ENCODE data around the gene FKBP9. TPM values are rescaled to one million over a fixed set of nuclear protein-coding genes. Genes with fewer than 3 reads are reported as not detected.
A peak's percentile ranks its signal among the peaks of the same experiment; 100 is the strongest.
"Not testable (repeated sequence)": the region's sequence is repeated elsewhere in the genome, so short reads cannot be mapped to it uniquely, and the experiment has no call there.

Gene FKBP9
- total and polyA plus RNA-seq, 2 of the 4 experiments (the other 2 are of a cell fraction): 126 to 191 TPM

DNA sequence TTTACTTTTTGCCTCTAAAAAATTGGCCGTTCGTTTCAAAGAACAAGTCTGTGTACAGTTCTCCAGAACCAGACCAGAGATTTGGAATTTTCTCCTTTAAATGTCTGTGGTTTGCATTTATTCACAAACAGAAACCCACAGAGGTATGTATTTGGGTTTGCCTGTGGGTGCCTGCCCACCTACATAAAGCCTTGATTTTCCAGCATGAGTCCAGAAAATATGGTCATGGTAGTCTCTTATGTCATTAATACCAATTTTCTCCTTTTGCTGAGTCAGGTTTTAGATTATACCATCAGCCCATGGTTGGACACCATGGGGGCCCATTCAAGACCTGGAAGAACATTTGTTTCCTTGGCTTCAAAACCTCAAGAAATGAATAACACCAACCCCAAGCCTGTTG lies 22.7 kb downstream of the FKBP9 start:
- H2AFZ ChIP-seq (replicated peaks; ENCODE audit: low read length, poor library complexity); ATAC-seq (ENCODE audit: low read depth); H3K79me1 ChIP-seq (ENCODE audit: low read depth in 1 of 2, low read length in 2 of 2); POLR2A ChIA-PET (ENCODE audit: unreplicated experiment); H4K5ac ChIP-seq (ENCODE audit: low read depth, low read length); H3K4ac ChIP-seq (ENCODE audit: low read depth, low read length); H3K4me1 ChIP-seq (ENCODE audit: control insufficient read depth, insufficient read depth, low read length); H3K18ac ChIP-seq (ENCODE audit: low read depth, low read length); H3K27ac ChIP-seq (ENCODE audit: insufficient read depth, low read length); intact Hi-C loops (cut with micrococcal nuclease); H4K8ac ChIP-seq (ENCODE audit: low read depth in 2 of 2, low read length in 2 of 2); CTCF ChIA-PET; H4K91ac ChIP-seq (ENCODE audit: insufficient read depth, low read depth, low read length); H2BK5ac ChIP-seq (ENCODE audit: low read depth, low read length, poor library complexity, severe bottlenecking); H3K9ac ChIP-seq (ENCODE audit: low read depth, low read length); H3K23ac ChIP-seq (ENCODE audit: low read depth, low read length); H3K27me3 ChIP-seq (ENCODE audit: control insufficient read depth, insufficient read depth, low read length); H2BK20ac ChIP-seq (ENCODE audit: low read depth, low read length); DNase-seq; H4K20me1 ChIP-seq (ENCODE audit: insufficient read depth, low read length); H3K9me1 ChIP-seq (ENCODE audit: insufficient read depth, low read length); H3K4me3 ChIP-seq (ENCODE audit: insufficient read depth, low read depth, low read length); dilution Hi-C loops (cut with HindIII; ENCODE audit: low sequenced_read_pairs, unreplicated experiment); in situ Hi-C loops (cut with MboI; ENCODE audit: low sequenced_read_pairs); H2AK9ac ChIP-seq (replicated peaks; ENCODE audit: low read depth, low read length, poor library complexity); H3K4me2 ChIP-seq (ENCODE audit: low read depth, low read length); H3K56ac ChIP-seq (ENCODE audit: extremely low read depth, insufficient read depth, low read length); H3K9me3 ChIP-seq (ENCODE audit: control insufficient read depth, insufficient read depth, low read length); H2AK5ac ChIP-seq (ENCODE audit: low read depth, low read length); H2BK15ac ChIP-seq (ENCODE audit: low read depth, low read length); BruUV-seq (replicated peaks); H3K14ac ChIP-seq (replicated peaks; ENCODE audit: low read depth, low read length): not testable (repeated sequence)
- WGBS, 2 experiments (ENCODE audit: extremely low coverage in 2 of 2, insufficient read length in 1 of 2): no CpG with 5 or more reads among the region's 2 CpGs
- H2BK120ac ChIP-seq (ENCODE audit: low read depth, low read length): peak overlapping the region; percentile 40; the same call in 1 of the 2 replicates
- H3K36me3 ChIP-seq (ENCODE audit: control insufficient read depth, insufficient read depth, low read length): peaks cover 16% of the 10 kb centered on the region
- TF ChIP-seq MAFK (IDR thresholded peaks at IDR 0.05; ENCODE audit: low read depth, low read length): 0 out of 2 replicates have a peak, but pooled peaks have one; percentile 7

- H3K9me3 ChIP-seq (ENCODE audit: control insufficient read depth, insufficient read depth, low read length); H3K4me2 ChIP-seq (ENCODE audit: low read depth, low read length); H4K8ac ChIP-seq (ENCODE audit: low read depth in 2 of 2, low read length in 2 of 2); H3K9ac ChIP-seq (ENCODE audit: low read depth, low read length); ATAC-seq (ENCODE audit: low read depth); DNase-seq; CTCF ChIA-PET; intact Hi-C loops (cut with micrococcal nuclease); POLR2A ChIA-PET (ENCODE audit: unreplicated experiment); H2AK5ac ChIP-seq (ENCODE audit: low read depth, low read length); H4K5ac ChIP-seq (ENCODE audit: low read depth, low read length); H2BK15ac ChIP-seq (ENCODE audit: low read depth, low read length); H3K4me1 ChIP-seq (ENCODE audit: control insufficient read depth, insufficient read depth, low read length); H3K27ac ChIP-seq (ENCODE audit: insufficient read depth, low read length); H4K91ac ChIP-seq (ENCODE audit: insufficient read depth, low read depth, low read length); H3K56ac ChIP-seq (ENCODE audit: extremely low read depth, insufficient read depth, low read length); BruUV-seq (replicated peaks); H3K79me1 ChIP-seq (ENCODE audit: low read depth in 1 of 2, low read length in 2 of 2); H2AFZ ChIP-seq (replicated peaks; ENCODE audit: low read length, poor library complexity); H3K4ac ChIP-seq (ENCODE audit: low read depth, low read length); H2BK120ac ChIP-seq (ENCODE audit: low read depth, low read length); H4K20me1 ChIP-seq (ENCODE audit: insufficient read depth, low read length); dilution Hi-C loops (cut with HindIII; ENCODE audit: low sequenced_read_pairs, unreplicated experiment); in situ Hi-C loops (cut with MboI; ENCODE audit: low sequenced_read_pairs); H2BK20ac ChIP-seq (ENCODE audit: low read depth, low read length); H3K27me3 ChIP-seq (ENCODE audit: control insufficient read depth, insufficient read depth, low read length); H3K18ac ChIP-seq (ENCODE audit: low read depth, low read length); H3K23ac ChIP-seq (ENCODE audit: low read depth, low read length); H2AK9ac ChIP-seq (replicated peaks; ENCODE audit: low read depth, low read length, poor library complexity); H3K4me3 ChIP-seq (ENCODE audit: insufficient read depth, low read depth, low read length); H2BK5ac ChIP-seq (ENCODE audit: low read depth, low read length, poor library complexity, severe bottlenecking); H3K9me1 ChIP-seq (ENCODE audit: insufficient read depth, low read length); H3K14ac ChIP-seq (replicated peaks; ENCODE audit: low read depth, low read length): not testable (repeated sequence)
- WGBS, 2 experiments (ENCODE audit: extremely low coverage in 2 of 2, insufficient read length in 1 of 2): no CpG with 5 or more reads among the region's 8 CpGs
- peaks cover 11% of the 10 kb centered on the region for H3K36me3 ChIP-seq (ENCODE audit: control insufficient read depth, insufficient read depth, low read length)
Measured at GRCh38 chr7:32988148-32988547, 30.9 kb downstream of the FKBP9 start.
